K562 (cell line): ENCODE data around the gene PHF12.

Experiments used
- CREM ChIP-seq: IDR thresholded peaks from 2 replicates; pipeline ENCODE4 v1.6.1; 2014; ENCODE audit warnings: antibody characterized with exemption, low read depth
- EWSR1 ChIP-seq: fragments of 450-650 bp; IDR thresholded peaks from 2 replicates; pipeline ENCODE4 v1.6.1; 2018; ENCODE audit warnings: borderline replicate concordance, mild to moderate bottlenecking, low read depth, moderate library complexity; ENCODE audit not compliant: partially characterized antibody
- KLF10 ChIP-seq: fragments of 250-450 bp; sonication (Bioruptor Pico); IDR thresholded peaks from 2 replicates; pipeline ENCODE4 v1.6.1; 2021; ENCODE audit warnings: matching md5 sums
- PHF20 ChIP-seq: fragments of 450-650 bp; IDR thresholded peaks from 2 replicates; pipeline ENCODE4 v1.6.1; 2018; ENCODE audit not compliant: partially characterized antibody
- SMC3 ChIP-seq: conservative IDR thresholded peaks from 2 replicates; pipeline ENCODE4 v1.6.1; 2011; ENCODE audit warnings: low read depth, low read length, improper control_type of control experiment; ENCODE audit not compliant: insufficient read depth
- SRSF7 ChIP-seq: fragments of 200-400 bp; formaldehyde crosslinking; optimal IDR thresholded peaks from 2 replicates; pipeline ENCODE3; 2017; ENCODE audit warnings: mild to moderate bottlenecking, low read depth, low read length
- TBP ChIP-seq: optimal IDR thresholded peaks from 2 replicates; pipeline ENCODE3; 2011; ENCODE audit warnings: low read depth, low read length, improper control_type of control experiment
- ZC3H11A ChIP-seq: IDR thresholded peaks from 2 replicates; pipeline ENCODE4 v1.6.1; 2012; ENCODE audit warnings: low read depth, low read length, improper control_type of control experiment
- ZNF143 ChIP-seq: sonication (generic); formaldehyde crosslinking; IDR thresholded peaks from 2 replicates; pipeline ENCODE4 v1.9.0; 2022; ENCODE audit warnings: mild to moderate bottlenecking, missing genetic modification reagents
- ZNF589 ChIP-seq: fragments of 200-800 bp; sonication (Bioruptor generic); IDR thresholded peaks from 2 replicates; pipeline ENCODE4 v1.6.1; 2016; ENCODE audit warnings: low read depth, missing genetic modification characterization, missing compliant biosample characterization
- TF ChIP-seq, protein P1 (sequence below), 3 experiments: IDR thresholded peaks in 2 of 3; conservative IDR thresholded peaks in 1 of 3; 2 replicates each; pipeline ENCODE4 v1.5.1; 2011 to 2012; ENCODE audit warnings: low read length in 3 of 3, mild to moderate bottlenecking in 3 of 3, control low read depth in 2 of 3, improper control_type of control experiment in 1 of 3, inconsistent platforms in 1 of 3, low read depth in 1 of 3, mixed read lengths in 1 of 3, moderate library complexity in 1 of 3; ENCODE audit not compliant: insufficient read depth in 2 of 3

GRCh38 chr17:28975646-28976045 is 24.3 kb upstream of the PHF12 start:
- TF ChIP-seq PHF20, result no peak
- no peak for TF ChIP-seq KLF10 (CRISPR knock-in tag)
- TF ChIP-seq, protein P1, sequence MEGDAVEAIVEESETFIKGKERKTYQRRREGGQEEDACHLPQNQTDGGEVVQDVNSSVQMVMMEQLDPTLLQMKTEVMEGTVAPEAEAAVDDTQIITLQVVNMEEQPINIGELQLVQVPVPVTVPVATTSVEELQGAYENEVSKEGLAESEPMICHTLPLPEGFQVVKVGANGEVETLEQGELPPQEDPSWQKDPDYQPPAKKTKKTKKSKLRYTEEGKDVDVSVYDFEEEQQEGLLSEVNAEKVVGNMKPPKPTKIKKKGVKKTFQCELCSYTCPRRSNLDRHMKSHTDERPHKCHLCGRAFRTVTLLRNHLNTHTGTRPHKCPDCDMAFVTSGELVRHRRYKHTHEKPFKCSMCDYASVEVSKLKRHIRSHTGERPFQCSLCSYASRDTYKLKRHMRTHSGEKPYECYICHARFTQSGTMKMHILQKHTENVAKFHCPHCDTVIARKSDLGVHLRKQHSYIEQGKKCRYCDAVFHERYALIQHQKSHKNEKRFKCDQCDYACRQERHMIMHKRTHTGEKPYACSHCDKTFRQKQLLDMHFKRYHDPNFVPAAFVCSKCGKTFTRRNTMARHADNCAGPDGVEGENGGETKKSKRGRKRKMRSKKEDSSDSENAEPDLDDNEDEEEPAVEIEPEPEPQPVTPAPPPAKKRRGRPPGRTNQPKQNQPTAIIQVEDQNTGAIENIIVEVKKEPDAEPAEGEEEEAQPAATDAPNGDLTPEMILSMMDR (IDR thresholded peaks at IDR 0.05 in 2 of 3, conservative IDR thresholded peaks at IDR 0.05 in 1 of 3; ENCODE audit: insufficient read depth in 2 of 3, low read depth in 1 of 3, low read length in 3 of 3), result no peak
- no peak for TF ChIP-seq ZNF589 (CRISPR knock-in tag)
- no peak for TF ChIP-seq ZNF143 (CRISPR knock-in tag)
- TF ChIP-seq SRSF7, result no peak
- no peak for TF ChIP-seq SMC3
- TF ChIP-seq ZC3H11A, result no peak
- no peak for TF ChIP-seq EWSR1
- no peak for TF ChIP-seq CREM
- no peak for TF ChIP-seq TBP
